ENCODE results near the gene PDGFRA.
A peak's percentile ranks its signal among the peaks of the same experiment; 100 is the strongest.
"Not testable (repeated sequence)": the region's sequence is repeated elsewhere in the genome, so short reads cannot be mapped to it uniquely, and the experiment has no call there.

The PDGFRA gene

DNA sequence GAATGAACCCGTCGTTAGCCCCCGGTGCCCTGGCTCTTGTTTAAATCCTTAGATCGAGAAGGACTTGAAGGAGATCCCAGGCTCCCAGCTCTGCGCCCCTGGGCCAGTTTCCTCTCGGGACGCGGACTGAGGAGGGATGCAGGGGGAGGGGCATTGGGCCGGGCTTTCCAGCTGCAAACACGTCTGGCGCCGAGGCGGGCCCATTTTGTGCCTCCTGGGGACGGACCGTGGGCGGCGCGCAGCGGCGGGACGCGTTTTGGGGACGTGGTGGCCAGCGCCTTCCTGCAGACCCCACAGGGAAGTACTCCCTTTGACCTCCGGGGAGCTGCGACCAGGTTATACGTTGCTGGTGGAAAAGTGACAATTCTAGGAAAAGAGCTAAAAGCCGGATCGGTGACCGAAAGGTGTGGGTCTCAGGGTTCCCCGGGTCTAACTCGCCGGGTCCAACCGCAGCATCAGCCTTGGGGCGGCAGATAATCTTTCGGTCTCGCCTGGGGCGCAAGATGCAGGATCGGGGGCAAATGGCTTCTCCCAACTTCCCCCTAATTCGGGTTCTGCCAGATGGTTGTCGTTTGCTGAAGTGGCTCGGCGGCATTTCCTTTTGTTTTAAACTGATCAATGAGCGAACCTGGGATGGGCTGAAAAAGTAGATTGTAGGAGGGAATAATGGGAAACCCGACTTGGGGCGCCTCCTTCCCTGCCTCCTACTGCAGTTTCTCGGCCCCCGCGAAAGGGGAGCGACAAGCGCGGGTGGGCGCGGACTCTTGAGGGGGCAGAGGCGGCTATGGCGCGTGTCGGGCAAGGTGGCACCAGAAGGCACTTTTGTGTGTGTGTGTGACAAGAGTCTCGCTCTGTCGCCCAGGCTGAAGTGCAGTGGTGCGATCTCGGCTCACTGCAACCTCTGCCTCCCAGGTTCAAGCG is 2.9 kb downstream of the PDGFRA start:
- TF ChIP-seq, protein P1, sequence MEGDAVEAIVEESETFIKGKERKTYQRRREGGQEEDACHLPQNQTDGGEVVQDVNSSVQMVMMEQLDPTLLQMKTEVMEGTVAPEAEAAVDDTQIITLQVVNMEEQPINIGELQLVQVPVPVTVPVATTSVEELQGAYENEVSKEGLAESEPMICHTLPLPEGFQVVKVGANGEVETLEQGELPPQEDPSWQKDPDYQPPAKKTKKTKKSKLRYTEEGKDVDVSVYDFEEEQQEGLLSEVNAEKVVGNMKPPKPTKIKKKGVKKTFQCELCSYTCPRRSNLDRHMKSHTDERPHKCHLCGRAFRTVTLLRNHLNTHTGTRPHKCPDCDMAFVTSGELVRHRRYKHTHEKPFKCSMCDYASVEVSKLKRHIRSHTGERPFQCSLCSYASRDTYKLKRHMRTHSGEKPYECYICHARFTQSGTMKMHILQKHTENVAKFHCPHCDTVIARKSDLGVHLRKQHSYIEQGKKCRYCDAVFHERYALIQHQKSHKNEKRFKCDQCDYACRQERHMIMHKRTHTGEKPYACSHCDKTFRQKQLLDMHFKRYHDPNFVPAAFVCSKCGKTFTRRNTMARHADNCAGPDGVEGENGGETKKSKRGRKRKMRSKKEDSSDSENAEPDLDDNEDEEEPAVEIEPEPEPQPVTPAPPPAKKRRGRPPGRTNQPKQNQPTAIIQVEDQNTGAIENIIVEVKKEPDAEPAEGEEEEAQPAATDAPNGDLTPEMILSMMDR (IDR thresholded peaks at IDR 0.05; ENCODE audit: low read length, missing control alignments) = no peak
- peak; percentile 74 for DNase-seq (ENCODE audit: low read depth)
- H3K4me3 ChIP-seq (replicated peaks; ENCODE audit: low read depth, low read length) = peak overlapping the region; percentile 98

DNA sequence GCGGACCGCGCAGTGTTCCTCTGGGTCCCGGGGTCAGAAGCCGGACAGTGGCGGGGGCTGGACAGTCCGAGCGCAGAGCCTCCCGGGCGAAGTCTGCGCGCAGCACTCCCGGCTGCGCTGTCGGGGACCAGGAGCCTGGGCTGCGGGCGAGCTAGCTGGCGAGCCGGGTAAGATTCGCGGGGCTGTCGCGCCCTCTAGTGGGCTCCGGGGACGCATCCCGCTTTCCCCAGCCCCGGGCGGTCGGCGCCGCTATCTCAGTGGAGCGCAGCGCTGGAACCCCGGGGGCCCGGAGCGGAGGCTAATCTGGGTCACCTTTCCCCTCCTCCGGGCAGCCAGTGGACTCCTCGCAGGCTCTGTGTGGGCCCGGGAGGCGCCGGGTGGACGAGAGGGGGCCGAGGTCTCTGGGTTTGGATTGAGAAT is 4.2 kb downstream of the PDGFRA start:
- peak overlapping the region; percentile 98 for H3K4me3 ChIP-seq (replicated peaks; ENCODE audit: low read depth, low read length)
- peak; percentile 80 for DNase-seq (ENCODE audit: low read depth)
- TF ChIP-seq, protein P1 (IDR thresholded peaks at IDR 0.05; ENCODE audit: low read length, missing control alignments) = peak; percentile 55

DNA sequence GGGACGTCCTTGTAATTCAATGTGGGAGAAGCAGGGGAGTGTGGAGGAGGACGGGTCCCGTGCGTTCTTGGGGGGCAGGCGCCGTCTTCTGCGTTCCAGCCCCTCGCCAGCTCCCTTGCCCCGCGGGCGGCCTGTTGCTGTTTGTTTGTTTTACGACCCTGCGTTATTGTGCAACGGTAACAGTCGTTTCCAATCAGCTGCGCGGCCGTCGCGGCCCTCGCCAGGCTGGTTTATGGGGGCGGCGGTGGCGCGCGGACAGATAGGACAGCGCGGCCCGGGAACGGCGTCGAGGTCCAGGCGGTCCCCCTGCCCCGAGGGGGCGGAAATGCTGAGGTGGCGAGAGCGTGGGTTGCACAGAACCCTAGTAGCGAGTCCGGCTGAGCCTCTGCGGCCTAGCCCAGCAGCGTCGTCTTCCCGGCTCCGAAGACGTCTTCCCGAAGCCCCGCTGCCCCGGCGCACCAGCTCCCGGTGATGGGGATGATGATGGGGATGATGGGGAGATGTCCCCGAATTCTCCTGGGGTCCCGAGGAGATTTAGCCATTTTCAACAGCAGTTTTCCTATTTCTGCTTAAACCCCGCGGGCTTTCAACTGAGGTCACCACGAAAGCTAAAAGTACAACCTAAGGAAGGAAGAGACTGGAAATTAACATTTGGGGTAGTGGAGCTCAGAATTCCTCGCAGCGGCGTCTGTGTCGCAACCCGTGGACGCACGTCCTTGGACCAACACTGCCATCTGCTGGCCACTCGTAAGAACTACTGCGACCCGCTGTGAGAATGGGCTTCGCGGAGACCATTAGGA is 4.8 kb downstream of the PDGFRA start:
- DNase-seq (ENCODE audit: low read depth) = peak; percentile 91
- TF ChIP-seq, protein P1 (IDR thresholded peaks at IDR 0.05; ENCODE audit: low read length, missing control alignments) = peak; percentile 82
- peak overlapping the region; percentile 98 for H3K4me3 ChIP-seq (replicated peaks; ENCODE audit: low read depth, low read length)

DNA sequence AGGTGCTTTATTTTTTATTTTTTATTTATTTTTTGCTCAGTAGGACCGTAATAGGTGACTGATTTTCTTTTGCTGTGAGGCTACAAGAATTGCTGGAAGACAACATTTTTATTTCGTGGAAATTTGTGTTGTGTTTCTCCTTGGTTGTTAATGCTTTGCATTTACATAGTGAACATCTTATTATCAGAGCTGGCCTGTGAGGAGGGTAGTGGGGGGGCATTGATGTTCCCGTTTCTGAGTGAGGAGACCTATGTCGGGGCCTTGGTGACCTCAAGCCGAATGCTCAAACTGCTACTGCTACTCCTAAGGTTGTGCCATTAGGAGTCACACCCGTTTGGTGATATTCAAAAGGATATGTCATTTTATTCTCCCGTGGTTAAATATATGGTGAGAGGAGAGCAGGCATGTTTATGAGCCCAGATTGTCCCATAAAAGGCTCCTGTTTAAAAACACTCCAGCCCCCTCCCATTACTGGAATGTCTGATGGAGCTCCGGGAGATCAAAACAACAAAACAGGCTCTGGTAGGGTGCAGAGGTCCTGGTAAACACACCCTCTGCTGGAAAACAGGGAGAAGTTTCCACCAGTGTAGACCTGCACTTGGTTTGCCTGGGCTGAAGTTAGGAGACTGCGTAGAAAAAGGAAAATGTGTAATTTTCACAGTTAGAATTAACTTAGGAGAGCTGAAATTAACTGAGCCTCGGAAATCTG is 5.6 kb downstream of the PDGFRA start:
- H3K4me3 ChIP-seq (replicated peaks; ENCODE audit: low read depth, low read length) = peak overlapping the region; percentile 98
- TF ChIP-seq, protein P1 (IDR thresholded peaks at IDR 0.05; ENCODE audit: low read length, missing control alignments) = peak; percentile 18
- peak; percentile 39 for DNase-seq (ENCODE audit: low read depth)

DNA sequence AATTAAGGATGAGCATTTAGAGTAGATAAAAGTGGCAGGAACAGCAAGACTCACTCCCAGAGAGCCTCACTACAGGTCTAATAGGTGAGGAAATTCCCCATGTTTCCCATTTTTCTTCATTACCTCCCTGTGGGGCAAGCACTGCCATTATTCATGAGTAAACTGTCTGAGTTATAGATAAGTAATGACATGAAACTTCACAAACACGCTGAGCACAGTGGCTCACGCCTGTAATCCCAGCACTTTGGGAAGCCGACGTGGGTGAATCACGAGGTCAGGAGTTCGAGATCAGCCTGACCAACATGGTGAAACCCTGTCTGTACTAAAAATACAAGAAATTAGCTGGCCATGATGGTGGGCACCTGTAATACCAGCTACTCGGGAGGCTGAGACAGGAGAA is 7.2 kb downstream of the PDGFRA start:
- peak overlapping the region; percentile 98 for H3K4me3 ChIP-seq (replicated peaks; ENCODE audit: low read depth, low read length)
- not testable (repeated sequence) for DNase-seq (ENCODE audit: low read depth)

DNA sequence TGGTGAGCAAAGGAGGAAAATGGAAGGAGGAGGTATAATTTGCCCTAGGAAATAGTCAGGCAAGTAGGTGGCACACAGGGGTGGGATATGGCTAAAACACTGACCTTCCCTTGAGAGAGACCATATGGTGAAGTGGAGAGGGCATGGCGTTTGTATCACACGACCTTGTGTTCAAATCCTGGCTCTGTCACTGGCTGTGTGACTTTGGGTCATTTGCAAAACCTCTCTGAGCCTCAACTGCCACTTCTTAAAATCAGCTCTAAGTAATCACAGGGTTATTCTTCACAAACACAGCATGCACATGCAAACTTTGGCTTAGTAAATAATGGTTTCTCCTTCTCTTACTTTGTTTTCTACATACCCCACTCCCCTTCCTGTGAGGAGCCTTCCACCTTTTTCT is 8.7 kb downstream of the PDGFRA start:
- no peak for DNase-seq (ENCODE audit: low read depth)
- no peak overlapping the region for H3K4me3 ChIP-seq (replicated peaks; ENCODE audit: low read depth, low read length)

More for the DNA sequence above, 8.7 kb downstream of the PDGFRA start:
- TF ChIP-seq, protein P1 (IDR thresholded peaks at IDR 0.05; ENCODE audit: low read length, missing control alignments) = no peak
